ENCODE results near the gene CDH11. TPM values are rescaled to one million over a fixed set of nuclear protein-coding genes. Genes with fewer than 3 reads are reported as not detected.

The CDH11 gene
- total RNA-seq, 1 donor from 2014 or later: 42.6 TPM

DNA sequence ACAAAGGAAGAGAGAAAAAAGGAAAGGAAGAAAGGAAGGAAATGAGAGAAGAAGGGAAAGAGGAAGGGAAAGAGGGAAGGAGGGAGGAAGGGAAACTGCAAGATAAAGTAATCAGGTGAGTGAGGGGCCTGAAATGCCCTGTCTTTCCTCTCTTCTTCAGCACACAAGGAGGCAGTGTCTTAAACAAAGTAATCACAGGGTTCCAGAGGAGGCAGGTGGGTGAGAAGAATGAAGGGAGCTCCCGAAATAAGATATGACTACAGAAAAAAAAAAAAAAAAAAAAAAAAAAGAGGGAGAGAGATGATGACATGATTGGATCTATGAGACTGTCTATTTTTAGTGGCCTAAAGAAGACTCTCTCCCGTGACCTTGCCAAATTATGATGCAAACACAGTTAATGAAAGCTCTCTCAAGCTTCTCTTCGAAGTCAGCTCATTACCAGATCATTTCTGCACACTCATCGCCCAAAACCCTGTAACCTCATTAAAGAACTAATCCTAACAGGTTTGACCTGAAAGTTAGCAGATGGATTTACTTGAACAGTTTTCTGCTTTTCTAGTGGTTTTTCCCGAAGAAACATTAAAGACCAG, 53.6 kb downstream of the CDH11 start:
- no peaks in the 10 kb centered on the region for H3K27me3 Mint-ChIP-seq (ENCODE audit: unreplicated experiment)
- no peaks in the 10 kb centered on the region for H3K9me3 Mint-ChIP-seq (ENCODE audit: unreplicated experiment)
- H3K27ac Mint-ChIP-seq (ENCODE audit: unreplicated experiment): no peak overlapping the region
- no peak for DNase-seq (ENCODE audit: low spot score)
- H3K36me3 Mint-ChIP-seq (ENCODE audit: low read depth, unreplicated experiment): peaks cover 8% of the 10 kb centered on the region
- no peak overlapping the region for H3K4me3 Mint-ChIP-seq (ENCODE audit: unreplicated experiment)
- TF ChIP-seq, protein P1, sequence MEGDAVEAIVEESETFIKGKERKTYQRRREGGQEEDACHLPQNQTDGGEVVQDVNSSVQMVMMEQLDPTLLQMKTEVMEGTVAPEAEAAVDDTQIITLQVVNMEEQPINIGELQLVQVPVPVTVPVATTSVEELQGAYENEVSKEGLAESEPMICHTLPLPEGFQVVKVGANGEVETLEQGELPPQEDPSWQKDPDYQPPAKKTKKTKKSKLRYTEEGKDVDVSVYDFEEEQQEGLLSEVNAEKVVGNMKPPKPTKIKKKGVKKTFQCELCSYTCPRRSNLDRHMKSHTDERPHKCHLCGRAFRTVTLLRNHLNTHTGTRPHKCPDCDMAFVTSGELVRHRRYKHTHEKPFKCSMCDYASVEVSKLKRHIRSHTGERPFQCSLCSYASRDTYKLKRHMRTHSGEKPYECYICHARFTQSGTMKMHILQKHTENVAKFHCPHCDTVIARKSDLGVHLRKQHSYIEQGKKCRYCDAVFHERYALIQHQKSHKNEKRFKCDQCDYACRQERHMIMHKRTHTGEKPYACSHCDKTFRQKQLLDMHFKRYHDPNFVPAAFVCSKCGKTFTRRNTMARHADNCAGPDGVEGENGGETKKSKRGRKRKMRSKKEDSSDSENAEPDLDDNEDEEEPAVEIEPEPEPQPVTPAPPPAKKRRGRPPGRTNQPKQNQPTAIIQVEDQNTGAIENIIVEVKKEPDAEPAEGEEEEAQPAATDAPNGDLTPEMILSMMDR (IDR thresholded peaks at IDR 0.05; ENCODE audit: unreplicated experiment): no peak
- H3K4me1 Mint-ChIP-seq (ENCODE audit: unreplicated experiment): peaks cover 2% of the 10 kb centered on the region

DNA sequence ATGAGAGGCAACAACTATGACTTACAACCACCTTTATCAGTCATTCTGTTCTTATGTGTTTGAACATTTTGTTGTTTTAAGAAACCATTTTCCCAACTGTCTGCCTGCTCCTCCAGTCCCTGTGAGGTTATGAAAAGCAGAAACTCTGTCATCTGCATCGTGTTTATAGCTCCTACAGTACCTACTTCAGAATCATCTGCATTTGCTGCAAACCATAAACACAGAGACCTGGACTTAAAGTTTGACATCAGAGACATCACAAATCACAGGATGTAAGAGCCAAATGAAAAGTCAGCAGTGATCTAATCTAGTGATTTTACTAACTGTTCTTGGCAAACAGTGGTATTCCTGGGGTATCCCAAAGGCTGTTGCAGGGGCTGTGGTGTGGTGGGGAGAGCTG, 55.2 kb downstream of the CDH11 start:
- DNase-seq (ENCODE audit: low spot score): no peak
- TF ChIP-seq, protein P1 (IDR thresholded peaks at IDR 0.05; ENCODE audit: unreplicated experiment): no peak

DNA sequence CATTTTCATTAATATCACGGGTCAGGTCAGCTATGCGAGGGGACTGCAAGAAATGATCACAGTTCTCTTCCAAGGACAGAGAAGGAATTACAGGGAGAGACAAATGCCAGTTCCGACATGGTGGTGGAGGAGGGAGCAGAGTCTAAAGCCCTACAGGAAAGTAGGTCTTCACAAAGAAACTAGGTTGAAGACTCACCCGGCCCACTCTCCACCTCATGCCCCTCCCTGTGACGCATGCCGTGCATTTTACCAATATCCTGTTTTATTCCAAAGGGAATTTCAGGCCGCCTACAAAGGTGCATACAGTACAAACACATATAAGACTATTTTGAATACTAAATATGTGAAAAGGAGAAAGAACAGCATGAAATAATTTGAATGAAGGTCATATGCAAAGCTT, 56.8 kb downstream of the CDH11 start:
- no peak overlapping the region for H3K4me3 Mint-ChIP-seq (ENCODE audit: unreplicated experiment)
- peaks cover 3% of the 10 kb centered on the region for H3K36me3 Mint-ChIP-seq (ENCODE audit: low read depth, unreplicated experiment)
- TF ChIP-seq, protein P1 (IDR thresholded peaks at IDR 0.05; ENCODE audit: unreplicated experiment): no peak
- H3K9me3 Mint-ChIP-seq (ENCODE audit: unreplicated experiment): no peaks in the 10 kb centered on the region
- peaks cover 2% of the 10 kb centered on the region for H3K4me1 Mint-ChIP-seq (ENCODE audit: unreplicated experiment)
- H3K27ac Mint-ChIP-seq (ENCODE audit: unreplicated experiment): no peak overlapping the region
- no peaks in the 10 kb centered on the region for H3K27me3 Mint-ChIP-seq (ENCODE audit: unreplicated experiment)
- DNase-seq (ENCODE audit: low spot score): no peak

More for the DNA sequence above, 55.2 kb downstream of the CDH11 start:
- H3K9me3 Mint-ChIP-seq (ENCODE audit: unreplicated experiment): no peaks in the 10 kb centered on the region
- no peak overlapping the region for H3K27ac Mint-ChIP-seq (ENCODE audit: unreplicated experiment)
- peaks cover 8% of the 10 kb centered on the region for H3K36me3 Mint-ChIP-seq (ENCODE audit: low read depth, unreplicated experiment)
- H3K4me3 Mint-ChIP-seq (ENCODE audit: unreplicated experiment): no peak overlapping the region
- H3K4me1 Mint-ChIP-seq (ENCODE audit: unreplicated experiment): peaks cover 2% of the 10 kb centered on the region
- no peaks in the 10 kb centered on the region for H3K27me3 Mint-ChIP-seq (ENCODE audit: unreplicated experiment)

DNA sequence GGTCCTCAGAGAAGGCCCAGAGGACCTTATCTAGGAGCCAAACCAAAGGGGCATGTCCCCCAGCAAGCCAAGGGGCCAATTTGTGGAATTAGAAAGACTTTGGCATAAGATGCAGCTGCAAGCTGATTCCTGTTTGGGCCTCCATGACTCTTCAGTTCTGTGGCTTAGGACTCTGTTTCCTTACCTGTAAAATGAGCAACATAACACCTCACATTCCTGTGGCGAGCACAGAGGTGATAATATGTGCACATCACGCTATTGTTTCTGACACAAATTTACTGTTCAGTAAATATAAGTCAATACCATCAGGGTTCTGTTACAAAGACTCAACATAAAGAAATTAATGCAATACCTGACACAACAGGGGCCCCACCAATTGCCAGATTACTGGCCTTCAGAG, 57.7 kb downstream of the CDH11 start:
- no peak overlapping the region for H3K4me3 Mint-ChIP-seq (ENCODE audit: unreplicated experiment)
- no peaks in the 10 kb centered on the region for H3K27me3 Mint-ChIP-seq (ENCODE audit: unreplicated experiment)
- peaks cover 3% of the 10 kb centered on the region for H3K36me3 Mint-ChIP-seq (ENCODE audit: low read depth, unreplicated experiment)
- no peaks in the 10 kb centered on the region for H3K9me3 Mint-ChIP-seq (ENCODE audit: unreplicated experiment)
- no peak for DNase-seq (ENCODE audit: low spot score)
- no peak overlapping the region for H3K27ac Mint-ChIP-seq (ENCODE audit: unreplicated experiment)
- TF ChIP-seq, protein P1 (IDR thresholded peaks at IDR 0.05; ENCODE audit: unreplicated experiment): no peak
- H3K4me1 Mint-ChIP-seq (ENCODE audit: unreplicated experiment): peaks cover 2% of the 10 kb centered on the region

DNA sequence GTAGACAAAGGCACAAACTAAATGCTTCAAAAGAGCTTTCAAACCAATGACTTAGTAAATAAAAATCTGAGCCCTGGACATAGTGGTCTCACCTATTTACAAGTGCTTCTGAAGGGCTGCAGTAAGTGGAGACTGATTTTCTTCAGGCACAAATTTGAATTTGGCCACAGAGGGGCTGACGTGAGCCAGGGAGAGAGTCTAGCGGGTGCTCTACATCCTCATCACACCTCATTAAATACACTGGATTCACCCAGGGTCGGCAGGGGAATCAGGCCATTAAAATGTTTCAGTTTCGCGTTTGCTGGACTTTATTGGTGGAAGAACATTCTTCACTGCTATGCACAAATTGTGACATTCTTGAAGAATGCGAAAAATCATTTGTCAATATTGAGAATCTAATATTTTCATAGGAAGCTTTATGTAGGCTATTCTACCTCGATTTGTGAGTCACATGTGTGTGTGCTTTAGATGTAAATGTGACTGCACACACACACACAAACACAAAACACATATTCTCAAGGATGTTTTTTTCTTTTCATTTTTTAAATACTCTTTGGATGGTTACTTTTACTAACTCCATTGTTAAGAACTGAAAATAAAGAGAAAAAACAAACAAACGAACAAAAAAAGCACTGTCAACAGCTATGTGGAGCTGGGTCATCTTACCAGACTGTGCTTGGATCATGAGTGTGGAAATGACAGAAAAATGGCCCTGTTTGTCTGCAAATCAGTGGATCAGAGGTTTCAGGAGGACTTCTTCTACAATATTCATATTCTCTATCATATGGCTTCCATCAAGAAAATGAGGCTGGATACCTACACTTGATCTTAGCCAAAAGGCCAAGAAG, 58.9 kb downstream of the CDH11 start:
- Mint-ChIP-seq H3K27me3 (ENCODE audit: unreplicated experiment) (no peaks in the 10 kb centered on the region), H3K27ac (ENCODE audit: unreplicated experiment) (no peak overlapping the region), H3K4me3 (ENCODE audit: unreplicated experiment) (no peak overlapping the region), H3K36me3 (ENCODE audit: low read depth, unreplicated experiment) (peaks cover 3% of the 10 kb centered on the region), H3K4me1 (ENCODE audit: unreplicated experiment) (no peaks in the 10 kb centered on the region), H3K9me3 (ENCODE audit: unreplicated experiment) (no peaks in the 10 kb centered on the region)
- DNase-seq (ENCODE audit: low spot score): no peak
- TF ChIP-seq, protein P1 (IDR thresholded peaks at IDR 0.05; ENCODE audit: unreplicated experiment): no peak

Measured in endothelial cell (in vitro differentiated cells).